SW 1271 (cell line): Measurements from ENCODE around the gene TEX101.
"Not testable (repeated sequence)": the region's sequence is repeated elsewhere in the genome, so short reads cannot be mapped to it uniquely, and the experiment has no call there.

Experiments
- DNase-seq, 2 experiments: peaks; one replicate each; lab custom pipeline; 2025; lab: John Stamatoyannopoulos, UW

Gene TEX101

DNA sequence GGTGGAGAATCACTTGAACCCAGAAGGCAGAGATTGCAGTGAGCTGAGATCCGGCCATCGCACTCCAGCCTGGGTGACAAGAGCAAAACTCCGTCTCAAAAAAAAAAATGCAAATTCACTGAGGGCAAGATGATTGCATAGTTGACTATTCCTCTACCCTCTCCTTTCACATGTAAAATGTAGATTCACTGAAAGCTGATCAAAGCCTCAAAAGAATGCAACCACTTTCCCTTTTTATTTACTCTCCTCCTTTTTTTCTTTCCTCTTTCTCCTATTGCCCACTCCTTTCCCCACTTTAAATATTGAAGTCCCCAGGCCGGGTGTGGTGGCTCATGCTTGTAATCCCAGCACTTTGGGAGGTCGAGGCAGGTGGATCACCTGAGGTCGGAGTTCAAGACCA lies 6.3 kb downstream of the TEX101 start:
- no peak for DNase-seq

- no peak for DNase-seq
These were observed 7.5 kb downstream of the TEX101 start for GRCh38 chr19:43422000-43422688.

DNA sequence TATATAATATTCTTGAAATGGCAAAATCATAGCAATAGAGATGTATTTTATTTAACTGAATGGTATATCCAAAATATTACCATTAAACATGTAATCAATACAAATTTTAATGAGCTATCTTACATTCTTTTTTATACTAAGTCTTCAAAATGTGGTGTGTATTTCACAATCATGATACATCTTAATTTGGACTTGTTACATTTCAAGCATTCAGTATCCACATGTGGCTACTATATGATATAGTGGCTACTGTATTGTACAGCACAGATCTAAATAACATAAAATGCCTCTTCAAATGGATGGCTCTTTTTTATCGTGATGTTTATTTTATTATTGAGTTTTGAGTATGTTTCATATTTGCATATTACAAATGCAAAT lies 8.0 kb downstream of the TEX101 start:
- no peak for DNase-seq

- DNase-seq, result no peak
These were observed 9.1 kb downstream of the TEX101 start for GRCh38 chr19:43423779-43424178.

GRCh38 chr19:43425567-43426392 lies 11.1 kb downstream of the TEX101 start:
- peak in 1 of 2 experiments; percentile 29 for DNase-seq

DNA sequence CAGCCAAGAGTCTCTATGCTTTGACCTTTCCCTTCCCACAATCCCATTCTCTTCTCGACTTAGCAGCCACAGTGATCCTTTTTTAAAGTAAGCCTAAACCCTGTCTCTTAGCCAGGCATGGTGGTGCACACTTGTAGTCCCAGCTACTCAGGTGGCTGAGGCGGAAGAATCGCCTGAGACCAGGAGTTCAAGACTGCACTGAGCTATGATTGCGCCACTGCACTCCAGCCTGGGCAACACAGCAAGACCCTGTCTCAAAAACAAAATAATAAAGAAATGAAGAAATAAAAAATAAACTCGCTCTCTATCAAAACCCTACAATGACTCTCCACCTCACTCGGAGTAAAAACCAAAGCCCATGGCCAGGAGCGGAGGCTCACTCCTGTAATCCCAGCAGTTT lies 14.7 kb downstream of the TEX101 start:
- DNase-seq, result no peak

DNA sequence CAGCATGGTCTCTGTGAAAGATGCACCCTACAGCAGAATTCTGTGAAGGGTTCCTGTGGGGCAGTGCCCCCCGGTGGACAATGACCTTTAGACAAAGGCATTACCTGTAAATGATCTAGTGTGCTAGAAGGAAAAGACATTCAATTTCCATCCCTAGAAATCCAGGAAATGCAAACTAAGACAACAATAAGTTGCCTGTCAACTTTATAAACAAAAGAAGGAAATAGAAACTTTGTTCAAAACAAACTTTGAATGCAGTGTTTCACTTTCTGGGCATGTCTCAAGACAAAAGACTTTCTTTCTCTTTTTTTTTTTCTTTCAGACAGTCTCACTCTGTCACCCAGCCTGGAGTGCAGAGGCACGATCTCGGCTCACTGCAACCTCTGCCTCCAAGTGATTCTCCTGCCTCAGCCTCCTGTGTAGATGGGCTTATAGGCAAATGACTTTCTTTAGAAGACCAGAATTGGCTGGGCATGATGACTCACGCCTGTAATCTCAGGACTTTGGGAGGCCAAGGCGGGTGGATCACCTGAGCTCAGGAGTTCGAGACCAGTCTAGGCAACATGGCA lies 15.5 kb downstream of the TEX101 start:
- DNase-seq, result no peak

- DNase-seq, result no peak
These were observed 16.3 kb downstream of the TEX101 start for GRCh38 chr19:43430976-43431375.

DNA sequence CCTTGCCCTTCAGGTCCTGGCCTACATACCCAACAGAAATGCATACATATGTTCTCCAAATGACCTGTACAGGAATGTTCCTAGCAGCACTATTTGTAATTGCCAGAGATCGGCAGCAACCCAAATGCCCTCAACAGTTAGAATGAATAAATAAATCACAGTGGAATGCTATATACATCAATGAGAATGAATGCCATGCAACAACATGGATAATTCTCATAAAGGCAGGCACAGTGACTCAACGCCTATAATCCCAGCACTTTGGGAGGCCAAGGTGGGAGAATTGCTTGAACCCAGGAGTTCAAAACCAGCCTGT lies 18.6 kb downstream of the TEX101 start:
- no peak for DNase-seq

GRCh38 chr19:43433689-43434088 lies 19.0 kb downstream of the TEX101 start:
- DNase-seq, result no peak

- no peak for DNase-seq
These were observed 21.1 kb downstream of the TEX101 start for GRCh38 chr19:43435775-43436174.

DNA sequence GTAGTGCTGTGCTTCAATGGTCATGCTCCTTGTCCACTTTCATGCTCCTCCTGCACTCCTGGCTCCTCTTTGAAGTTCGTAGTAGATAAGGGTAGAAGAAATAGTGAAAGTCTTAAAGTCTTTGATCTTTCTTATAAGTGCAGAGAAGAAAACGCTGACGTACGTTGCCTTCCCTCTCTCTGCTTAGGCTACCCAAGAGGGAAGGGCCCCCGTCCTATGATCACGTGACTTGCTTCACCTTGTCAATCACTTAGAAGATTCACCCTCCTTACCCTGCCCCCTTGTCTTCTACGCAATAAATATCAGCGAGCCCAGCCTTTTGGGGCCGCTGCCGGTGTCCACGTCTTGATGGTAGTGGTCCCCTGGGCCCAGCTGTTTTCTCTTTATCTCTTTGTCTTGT lies 22.6 kb downstream of the TEX101 start:
- not testable (repeated sequence) for DNase-seq

DNA sequence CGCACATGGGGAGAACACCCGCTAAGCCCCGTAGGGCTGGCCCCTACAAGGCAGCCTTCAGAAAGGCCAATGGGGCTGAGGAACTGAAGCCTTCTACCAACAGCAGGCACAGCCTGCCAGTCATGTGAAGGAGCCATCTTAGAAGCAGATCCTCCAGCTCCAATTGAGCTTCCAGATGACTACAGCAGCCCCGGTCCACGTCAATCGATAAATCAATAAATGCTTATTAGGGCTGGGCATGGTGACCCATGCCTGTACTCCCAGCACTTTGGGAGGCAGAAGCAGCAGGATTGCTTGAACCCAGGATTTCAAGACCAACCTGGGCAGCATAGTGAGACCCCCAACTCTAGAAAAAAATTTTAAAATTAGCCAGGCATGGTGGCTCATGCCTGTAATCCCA lies 23.0 kb downstream of the TEX101 start:
- no peak for DNase-seq

GRCh38 chr19:43438291-43439031 lies 23.8 kb downstream of the TEX101 start:
- DNase-seq, result peak in 1 of 2 experiments; percentile 68

DNA sequence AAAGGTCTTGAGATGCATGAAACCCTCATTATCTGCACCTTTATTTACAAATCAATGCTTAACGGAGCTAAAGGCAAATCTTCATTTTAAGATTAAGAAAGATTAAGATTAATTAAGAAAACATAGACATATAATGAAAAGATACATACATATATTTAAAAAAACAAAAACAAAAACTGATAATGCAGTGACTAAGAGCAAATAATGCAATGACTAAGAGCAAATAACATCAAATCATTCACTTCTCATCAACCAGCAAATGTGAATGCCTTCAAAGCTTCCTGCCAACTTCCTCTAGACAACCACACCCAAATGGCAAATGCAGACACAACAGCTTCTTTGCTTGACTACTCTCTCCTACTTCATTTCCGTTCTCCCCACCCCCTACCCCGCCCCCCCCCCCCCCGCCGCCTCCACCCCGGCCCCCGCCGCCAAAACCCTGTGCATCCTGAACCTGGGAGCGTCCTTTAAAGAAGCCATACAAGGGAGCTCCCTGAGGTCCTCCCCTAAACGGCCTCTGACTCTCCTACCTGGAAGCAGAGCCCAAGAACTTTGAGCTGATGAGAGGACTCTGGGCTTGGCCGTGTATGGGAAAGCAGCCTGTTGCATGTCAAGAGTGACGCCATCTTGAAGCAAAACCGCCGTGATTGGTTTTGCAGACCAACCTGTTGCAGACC lies 24.5 kb downstream of the TEX101 start:
- peak; percentile 45 to 85 for DNase-seq

DNA sequence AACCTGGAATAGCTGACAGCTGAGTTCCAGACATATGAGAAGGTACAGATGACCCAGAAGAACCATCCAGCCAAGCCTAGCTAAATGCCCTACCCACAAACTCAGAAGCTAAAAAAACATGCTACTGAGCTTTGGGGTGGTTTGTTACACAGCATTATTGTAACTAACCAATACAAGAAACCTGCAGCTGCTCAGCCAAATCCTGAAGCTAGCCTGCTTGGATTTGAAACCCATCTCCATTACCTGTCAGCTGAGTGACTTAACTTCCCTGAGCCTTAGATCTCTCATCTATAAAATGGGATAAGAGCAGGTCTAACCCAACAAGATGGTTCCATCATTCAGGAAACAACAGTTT lies 25.0 kb downstream of the TEX101 start:
- DNase-seq, result no peak

GRCh38 chr19:43441716-43442115 lies 27.0 kb downstream of the TEX101 start:
- DNase-seq, result no peak

DNA sequence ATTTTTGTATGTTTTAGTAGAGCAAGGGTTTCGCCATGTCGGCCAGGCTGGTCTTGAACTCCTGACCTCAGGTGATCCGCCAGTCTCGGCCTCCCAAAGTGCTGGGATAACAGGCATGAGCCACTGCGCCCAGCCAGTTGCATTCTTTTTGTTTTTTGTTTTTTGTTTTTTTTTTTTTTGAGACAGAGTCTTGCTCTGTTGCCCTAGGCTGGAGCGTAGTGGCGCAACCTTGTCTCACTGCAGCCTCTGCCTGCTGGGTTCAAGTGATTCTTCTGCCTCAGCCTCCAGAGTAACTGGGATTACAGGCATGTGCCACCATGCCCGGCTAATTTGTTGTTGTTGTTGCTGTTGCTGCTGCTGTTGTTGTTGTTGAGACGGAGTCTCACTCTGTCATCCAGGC lies 29.4 kb downstream of the TEX101 start:
- DNase-seq, result not testable (repeated sequence)

GRCh38 chr19:43444531-43445287 lies 30.0 kb downstream of the TEX101 start:
- DNase-seq, result no peak

- DNase-seq, result no peak
These were observed 30.7 kb downstream of the TEX101 start for GRCh38 chr19:43445426-43445825.

DNA sequence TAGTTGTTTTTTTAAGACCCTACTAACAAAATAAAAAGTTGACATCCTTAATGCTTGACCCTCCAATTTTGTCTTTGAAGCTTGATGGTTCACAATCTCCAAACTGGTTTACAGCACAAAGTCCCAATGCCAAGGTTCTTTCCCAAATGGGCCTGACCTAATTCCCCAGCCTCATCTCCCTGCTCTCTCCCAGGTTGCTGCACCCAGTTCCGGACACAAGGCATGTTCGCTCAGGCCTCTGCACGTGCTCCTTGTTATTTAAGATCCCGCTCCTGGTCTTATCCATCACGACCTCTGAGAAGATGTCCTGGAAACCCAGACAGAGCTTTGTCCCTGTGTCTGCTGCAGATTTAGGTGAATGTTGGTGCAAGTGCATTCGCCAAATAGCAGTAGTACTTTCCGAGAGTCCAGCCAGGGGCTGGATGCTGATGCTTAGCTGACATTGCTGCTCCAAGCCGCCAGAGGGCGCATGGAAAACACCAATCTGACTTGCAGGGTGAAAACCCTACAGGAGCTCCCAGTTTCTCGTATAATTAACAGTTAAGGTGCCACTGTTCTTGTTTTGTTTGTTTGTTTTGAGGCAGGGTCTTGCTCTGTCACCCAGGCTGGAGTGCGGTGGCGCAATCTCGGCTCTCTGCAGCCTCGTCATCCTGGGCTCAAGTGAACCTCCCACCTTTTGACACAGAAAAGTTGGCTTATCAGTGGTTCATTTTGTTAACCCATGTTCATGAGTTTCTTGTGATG lies 32.2 kb downstream of the TEX101 start:
- peak; percentile 55 to 59 for DNase-seq
